Right atrium auricular region (tissue), 2 donors: ENCODE measurements around the gene OR13C5. TPM values are rescaled to one million over a fixed set of nuclear protein-coding genes. Genes with fewer than 3 reads are reported as not detected.

ENCODE experiments used
- DNase-seq: peaks from one replicate; pipeline ENCODE4 v3.0.0-alpha.2; 2019; ENCODE audit warnings: low spot score
- H3K27ac ChIP-seq, 2 donors: fragments of 200-600 bp; sonication (generic); 1 replicate in 1 of 2; 2 replicates in 1 of 2; pipeline ENCODE4 v1.5.1; 2016 to 2019
- H3K27me3 ChIP-seq, 2 donors: fragments of 200-600 bp; sonication (generic); one replicate each; pipeline versions ENCODE4 v1.5.1 to v1.6.0; 2017 to 2019
- H3K36me3 ChIP-seq: fragments of 200-600 bp; sonication (generic); one replicate; pipeline ENCODE4 v1.5.1; 2016
- H3K4me1 ChIP-seq, 2 donors: fragments of 200-600 bp; sonication (generic); one replicate each; pipeline versions ENCODE4 v1.5.1 to v1.6.0; 2017 to 2019
- H3K4me3 ChIP-seq, 2 donors: fragments of 200-600 bp; sonication (generic); 1 replicate in 1 of 2; 2 replicates in 1 of 2; pipeline ENCODE4 v1.5.1; 2017 to 2019; ENCODE audit warnings: mild to moderate bottlenecking in 1 of 2, moderate library complexity in 1 of 2
- H3K9me3 ChIP-seq, 2 donors: fragments of 200-600 bp; sonication (generic); one replicate each; pipeline ENCODE4 v1.5.1; 2019
- total RNA-seq, 2 donors: library from RNA; depleted of rRNA; stranded (reverse); fragments of >200 nt; gene quantifications; one replicate each; pipeline ENCODE4 v1.1.0, GENCODE V29; 2016
- TF ChIP-seq, protein P1 (sequence below), 2 donors: fragments of 200-600 bp; sonication (generic); IDR thresholded peaks; one replicate each; pipeline ENCODE4 v1.5.1; 2019; ENCODE audit warnings: antibody characterized with exemption in 2 of 2

Gene OR13C5
- total RNA-seq, 2 donors from 2014 or later, result not detected

DNA sequence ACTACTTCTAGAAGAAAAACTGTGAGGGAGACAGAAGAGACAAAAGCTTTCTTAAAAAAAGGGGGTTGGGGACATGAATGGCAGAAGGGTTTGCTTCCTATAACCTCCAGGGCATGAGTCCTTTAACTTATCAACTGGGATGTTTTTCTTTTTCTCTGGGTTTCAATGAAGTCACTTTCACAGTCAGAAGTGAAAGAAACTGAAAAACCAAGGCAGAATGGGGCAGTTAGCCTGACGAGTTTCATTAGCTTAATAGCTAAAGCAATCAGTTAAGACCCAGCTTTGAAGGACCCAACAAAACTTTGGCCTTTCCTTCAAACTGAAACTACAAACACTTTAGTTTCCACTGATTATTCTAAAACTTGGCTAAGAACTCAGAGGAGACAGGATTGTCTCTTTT, 34.9 kb downstream of the OR13C5 start:
- Histone ChIP-seq H3K9me3 (peaks cover 0 to 4% of the 10 kb centered on the region in 2 donors), H3K27me3 (no peaks in the 10 kb centered on the region), H3K4me3 (no peak overlapping the region), H3K36me3 (no peaks in the 10 kb centered on the region), H3K4me1 (no peaks in the 10 kb centered on the region), H3K27ac (no peak overlapping the region)
- DNase-seq, result no peak
- TF ChIP-seq, protein P1, sequence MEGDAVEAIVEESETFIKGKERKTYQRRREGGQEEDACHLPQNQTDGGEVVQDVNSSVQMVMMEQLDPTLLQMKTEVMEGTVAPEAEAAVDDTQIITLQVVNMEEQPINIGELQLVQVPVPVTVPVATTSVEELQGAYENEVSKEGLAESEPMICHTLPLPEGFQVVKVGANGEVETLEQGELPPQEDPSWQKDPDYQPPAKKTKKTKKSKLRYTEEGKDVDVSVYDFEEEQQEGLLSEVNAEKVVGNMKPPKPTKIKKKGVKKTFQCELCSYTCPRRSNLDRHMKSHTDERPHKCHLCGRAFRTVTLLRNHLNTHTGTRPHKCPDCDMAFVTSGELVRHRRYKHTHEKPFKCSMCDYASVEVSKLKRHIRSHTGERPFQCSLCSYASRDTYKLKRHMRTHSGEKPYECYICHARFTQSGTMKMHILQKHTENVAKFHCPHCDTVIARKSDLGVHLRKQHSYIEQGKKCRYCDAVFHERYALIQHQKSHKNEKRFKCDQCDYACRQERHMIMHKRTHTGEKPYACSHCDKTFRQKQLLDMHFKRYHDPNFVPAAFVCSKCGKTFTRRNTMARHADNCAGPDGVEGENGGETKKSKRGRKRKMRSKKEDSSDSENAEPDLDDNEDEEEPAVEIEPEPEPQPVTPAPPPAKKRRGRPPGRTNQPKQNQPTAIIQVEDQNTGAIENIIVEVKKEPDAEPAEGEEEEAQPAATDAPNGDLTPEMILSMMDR (IDR thresholded peaks at IDR 0.05), result no peak

DNA sequence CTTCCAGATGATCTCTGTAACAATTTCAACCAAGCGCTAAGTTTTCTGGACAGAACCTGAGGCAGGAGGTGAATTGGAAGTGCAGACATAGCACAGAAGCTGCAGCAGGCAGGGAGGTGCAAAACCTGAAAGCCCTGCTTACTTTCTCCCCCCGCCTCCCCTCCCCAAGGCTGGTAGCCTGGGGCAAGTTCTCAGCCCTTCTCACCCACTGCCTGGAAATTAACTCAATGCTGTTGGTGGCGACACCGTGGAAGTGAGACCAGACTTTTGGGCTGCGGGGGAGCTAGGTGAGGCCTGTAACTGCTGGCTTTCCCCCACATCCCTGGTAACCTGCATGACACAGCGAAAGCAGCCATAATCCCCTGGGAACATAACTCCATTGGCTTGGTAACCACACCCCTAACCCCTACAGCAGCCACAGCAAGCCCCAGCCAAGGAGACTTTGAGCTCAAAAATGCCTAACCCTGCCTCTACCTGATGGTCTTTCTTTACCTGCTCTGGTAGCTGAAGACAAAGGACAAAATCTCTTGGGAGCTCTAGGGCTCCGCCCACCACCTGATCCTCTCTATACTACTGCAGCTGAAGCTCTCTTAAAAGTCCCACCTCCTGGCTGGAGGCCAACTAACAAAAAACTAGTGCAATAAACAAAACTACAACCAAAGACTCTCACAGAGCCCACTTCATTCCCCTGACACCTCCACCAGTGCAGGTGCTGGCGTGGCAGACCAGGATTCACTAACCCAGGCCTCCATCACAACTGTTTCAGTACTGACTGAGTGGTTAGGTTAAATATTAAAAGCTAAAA, 42.2 kb downstream of the OR13C5 start:
- Histone ChIP-seq H3K36me3 (no peaks in the 10 kb centered on the region), H3K27ac (no peak overlapping the region), H3K4me3 (no peak overlapping the region), H3K27me3 (no peaks in the 10 kb centered on the region), H3K9me3 (peaks cover 0 to 7% of the 10 kb centered on the region in 2 donors), H3K4me1 (no peaks in the 10 kb centered on the region)
- no peak for DNase-seq
- TF ChIP-seq, protein P1 (IDR thresholded peaks at IDR 0.05), result no peak

DNA sequence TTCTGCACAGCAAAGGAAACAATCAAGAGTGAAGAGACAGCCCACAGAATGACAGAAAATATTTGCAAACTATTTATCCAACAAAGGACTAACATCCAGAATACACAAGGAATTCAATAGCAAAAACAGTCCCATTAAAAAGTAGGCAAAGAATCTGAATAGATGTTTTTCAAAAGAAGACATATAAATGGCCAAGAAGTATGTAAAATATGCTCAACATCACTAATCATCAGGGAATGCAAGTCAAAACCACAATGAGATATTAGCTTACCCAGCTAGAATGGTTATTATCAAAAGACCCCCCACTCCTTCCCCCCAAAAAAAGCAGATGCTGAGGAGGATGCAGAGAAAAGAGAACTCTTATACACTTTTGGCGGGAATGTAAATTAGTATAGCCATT, 43.7 kb downstream of the OR13C5 start:
- H3K27ac ChIP-seq, result no peak overlapping the region
- H3K4me1 ChIP-seq, result no peaks in the 10 kb centered on the region
- DNase-seq, result no peak
- no peaks in the 10 kb centered on the region for H3K36me3 ChIP-seq
- no peak overlapping the region for H3K4me3 ChIP-seq
- no peaks in the 10 kb centered on the region for H3K27me3 ChIP-seq
- peaks cover 0 to 7% of the 10 kb centered on the region in 2 donors for H3K9me3 ChIP-seq
- TF ChIP-seq, protein P1 (IDR thresholded peaks at IDR 0.05), result no peak

DNA sequence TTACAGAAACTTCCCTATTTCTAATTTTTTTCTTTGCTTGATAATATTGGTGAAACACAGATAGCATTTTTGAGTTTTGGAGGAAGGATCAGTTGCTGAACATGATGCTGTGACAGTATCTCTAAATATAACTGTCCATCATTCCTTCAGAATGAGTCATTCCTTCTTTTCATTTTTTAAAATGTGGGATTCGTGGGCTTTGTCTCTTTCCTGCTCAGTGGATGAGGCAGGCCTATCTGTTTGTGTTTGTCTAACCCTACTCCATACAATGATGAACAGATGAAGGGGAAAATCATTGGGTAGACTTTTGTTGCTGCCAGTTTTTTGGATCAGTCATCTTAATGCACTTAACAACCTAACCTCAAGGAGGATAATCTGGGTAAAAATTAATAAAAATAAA, 46.0 kb downstream of the OR13C5 start:
- DNase-seq, result no peak
- Histone ChIP-seq H3K36me3 (no peaks in the 10 kb centered on the region), H3K4me1 (no peaks in the 10 kb centered on the region), H3K4me3 (no peak overlapping the region), H3K27me3 (no peaks in the 10 kb centered on the region), H3K27ac (no peak overlapping the region), H3K9me3 (no peaks in the 10 kb centered on the region)
- TF ChIP-seq, protein P1 (IDR thresholded peaks at IDR 0.05), result no peak

Other genes starting within 250 kb of the OR13C5 start
- gene OR13F1, start 95.2 kb downstream of the OR13C5 start, total RNA-seq, result not detected
- not detected for gene OR13C4, start 72.2 kb downstream of the OR13C5 start, total RNA-seq
- gene OR13C3, start 62.6 kb downstream of the OR13C5 start, total RNA-seq, result not detected
- not detected for gene OR13C8, start 30.2 kb downstream of the OR13C5 start, total RNA-seq
- gene OR13C2, start 6.2 kb upstream of the OR13C5 start, total RNA-seq, result not detected
- not detected for gene OR13C9, start 18.8 kb upstream of the OR13C5 start, total RNA-seq
- gene OR13D1, start 95.1 kb upstream of the OR13C5 start, total RNA-seq, result not detected
- gene NIPSNAP3A, start 148.3 kb upstream of the OR13C5 start, total RNA-seq, result 10 to 100 TPM in 1 of 2 donors, 1 to 10 TPM in 1; 8.3 to 20.6 TPM
- gene NIPSNAP3B, start 164.7 kb upstream of the OR13C5 start, total RNA-seq, result 10 to 100 TPM; 10.2 to 23.1 TPM